GM18909 (cell line): ENCODE results near the gene POU6F1.
"Not testable (repeated sequence)": the region's sequence is repeated elsewhere in the genome, so short reads cannot be mapped to it uniquely, and the experiment has no call there.

Experiments used
- ATAC-seq: cut with Tn5 transposase; IDR thresholded peaks from one replicate; pipeline ENCODE4 v1.9.1; 2021; ENCODE audit warnings: mild to moderate bottlenecking; ENCODE audit not compliant: unreplicated experiment, poor library complexity

POU6F1 gene

DNA sequence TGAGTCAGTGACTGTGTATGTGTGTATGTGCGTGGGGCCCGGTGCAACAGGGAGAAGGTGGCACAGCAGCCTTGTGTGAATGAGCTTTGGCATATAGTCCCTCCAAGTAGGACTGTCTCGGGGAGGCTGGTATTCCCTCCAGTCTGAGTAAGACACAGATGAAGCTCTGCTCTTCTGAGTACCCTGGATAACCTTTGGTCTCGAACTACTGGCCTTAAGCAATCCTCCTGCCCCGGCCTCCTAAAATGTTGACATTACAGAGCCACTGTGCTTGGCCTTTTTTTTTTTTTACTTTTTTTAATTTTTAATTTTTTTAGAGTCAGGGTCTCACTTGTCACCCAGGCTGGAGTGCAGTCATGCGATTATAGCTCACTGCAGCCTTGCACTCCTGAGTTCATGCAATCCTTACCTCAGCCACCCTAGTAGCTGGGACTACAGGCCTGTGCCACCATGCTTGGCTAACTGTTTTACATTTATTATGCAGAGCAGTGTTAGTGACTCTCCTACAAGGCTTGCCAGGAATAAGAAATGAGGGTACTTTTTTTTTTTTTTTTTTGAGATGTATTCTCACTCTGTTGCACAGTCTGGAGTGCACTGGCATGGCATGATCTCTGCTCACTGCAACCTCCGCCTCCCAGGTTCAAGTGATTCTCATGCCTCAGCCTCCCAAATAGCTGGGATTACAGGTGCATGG, 11.4 kb upstream of the POU6F1 start:
- ATAC-seq = no peak

GRCh38 chr12:51227962-51228361, 10.1 kb upstream of the POU6F1 start:
- no peak for ATAC-seq

DNA sequence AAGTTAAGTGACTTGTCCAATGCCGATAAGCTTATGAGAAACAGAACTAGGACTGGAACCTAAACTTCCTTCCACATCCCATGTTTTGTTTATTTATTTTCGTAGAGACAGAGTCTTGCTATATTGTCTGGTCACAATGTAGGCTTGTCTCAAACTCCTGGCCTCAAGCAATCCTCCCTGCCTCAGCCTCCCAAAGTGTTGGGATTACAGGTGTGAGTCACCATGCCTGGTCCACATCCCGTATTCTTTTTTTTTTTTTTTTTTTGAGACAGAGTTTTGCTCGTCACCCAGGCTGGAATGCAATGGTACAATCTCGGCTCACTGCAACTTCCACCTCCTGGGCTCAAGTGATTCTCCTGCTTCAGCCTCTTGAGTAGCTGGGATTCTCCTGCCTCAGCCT, 9.2 kb upstream of the POU6F1 start:
- ATAC-seq = not testable (repeated sequence)

DNA sequence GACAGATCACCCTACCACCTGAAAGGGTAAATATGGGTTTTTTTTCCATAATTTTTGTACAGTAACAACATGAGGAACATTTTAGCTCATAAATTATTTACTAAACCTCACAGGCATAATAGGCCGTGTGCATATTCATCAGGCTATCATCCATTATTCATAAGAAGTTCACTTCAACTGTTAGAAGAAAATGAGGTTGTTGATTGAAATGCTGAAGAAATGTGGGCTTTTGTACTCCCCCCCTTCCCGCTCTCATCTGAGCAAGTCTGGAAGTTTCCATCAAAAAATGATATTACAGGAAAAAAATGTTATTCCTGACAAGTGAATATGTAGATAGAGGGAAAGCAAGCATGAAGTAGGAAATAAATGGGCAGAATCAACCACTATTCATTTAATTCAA, 7.9 kb upstream of the POU6F1 start:
- ATAC-seq = no peak

DNA sequence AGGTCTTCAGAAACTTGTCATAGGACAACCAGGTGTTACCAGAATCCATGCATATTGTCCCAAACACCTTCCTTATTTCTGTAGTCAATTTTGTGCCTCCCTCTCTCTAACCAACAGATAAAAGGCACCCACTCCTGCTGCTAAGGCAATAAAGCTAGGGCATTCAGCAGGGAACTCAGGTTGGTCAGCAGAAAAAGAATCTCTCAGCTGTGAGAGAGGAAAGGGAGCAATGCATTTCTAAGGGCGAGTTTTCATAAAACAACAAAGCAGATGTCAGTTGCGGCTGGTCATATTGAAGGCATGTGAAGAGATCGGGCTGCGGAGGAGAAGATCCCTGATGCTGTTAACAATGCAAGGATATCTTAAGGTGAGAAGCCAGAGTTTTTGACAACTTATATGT, 7.4 kb upstream of the POU6F1 start:
- no peak for ATAC-seq

DNA sequence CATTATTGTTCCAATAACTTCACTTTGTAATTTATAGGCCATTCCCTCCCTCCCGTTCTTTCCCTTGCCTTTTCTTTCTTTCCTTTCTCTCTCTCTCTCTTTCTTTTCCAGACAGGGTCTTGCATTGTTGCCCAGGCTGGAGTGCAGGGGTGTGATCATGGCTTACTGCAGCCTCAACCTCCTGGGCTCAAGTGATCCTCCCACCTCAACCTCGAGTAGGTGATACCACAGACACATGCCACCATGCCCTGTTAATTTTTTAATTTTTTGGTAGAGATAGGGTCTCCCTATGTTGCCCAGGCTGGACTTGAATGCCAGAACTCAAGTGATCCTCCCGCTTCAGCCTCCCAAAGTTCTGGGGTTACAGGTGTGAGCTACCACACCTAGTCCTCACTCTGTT, 6.8 kb upstream of the POU6F1 start:
- ATAC-seq = no peak

- ATAC-seq = no peak
Measured at GRCh38 chr12:51222461-51222860, 4.6 kb upstream of the POU6F1 start.

- ATAC-seq = not testable (repeated sequence)
Measured at GRCh38 chr12:51219857-51220256, 2.0 kb upstream of the POU6F1 start.

DNA sequence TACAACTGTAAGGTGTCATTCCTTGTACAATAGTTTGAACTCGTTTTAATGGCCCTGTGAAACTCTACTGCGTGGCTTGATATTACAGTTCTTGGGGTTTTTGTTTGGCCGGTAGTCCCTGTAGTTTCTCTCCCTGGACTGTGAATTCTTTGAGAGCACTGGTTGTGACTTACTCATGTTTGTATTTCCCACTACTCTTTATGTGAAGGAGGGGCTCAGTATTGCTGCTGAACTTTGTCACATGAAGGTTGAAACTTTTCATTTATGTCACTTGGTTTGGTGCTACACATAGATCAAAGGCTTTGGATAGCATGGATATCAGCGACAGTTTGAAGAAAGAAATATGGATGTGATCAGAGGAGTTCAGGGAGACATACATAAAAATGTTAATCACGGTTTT, 1.5 kb upstream of the POU6F1 start:
- no peak for ATAC-seq

GRCh38 chr12:51218607-51219161, 822 bp upstream of the POU6F1 start:
- ATAC-seq = no peak

DNA sequence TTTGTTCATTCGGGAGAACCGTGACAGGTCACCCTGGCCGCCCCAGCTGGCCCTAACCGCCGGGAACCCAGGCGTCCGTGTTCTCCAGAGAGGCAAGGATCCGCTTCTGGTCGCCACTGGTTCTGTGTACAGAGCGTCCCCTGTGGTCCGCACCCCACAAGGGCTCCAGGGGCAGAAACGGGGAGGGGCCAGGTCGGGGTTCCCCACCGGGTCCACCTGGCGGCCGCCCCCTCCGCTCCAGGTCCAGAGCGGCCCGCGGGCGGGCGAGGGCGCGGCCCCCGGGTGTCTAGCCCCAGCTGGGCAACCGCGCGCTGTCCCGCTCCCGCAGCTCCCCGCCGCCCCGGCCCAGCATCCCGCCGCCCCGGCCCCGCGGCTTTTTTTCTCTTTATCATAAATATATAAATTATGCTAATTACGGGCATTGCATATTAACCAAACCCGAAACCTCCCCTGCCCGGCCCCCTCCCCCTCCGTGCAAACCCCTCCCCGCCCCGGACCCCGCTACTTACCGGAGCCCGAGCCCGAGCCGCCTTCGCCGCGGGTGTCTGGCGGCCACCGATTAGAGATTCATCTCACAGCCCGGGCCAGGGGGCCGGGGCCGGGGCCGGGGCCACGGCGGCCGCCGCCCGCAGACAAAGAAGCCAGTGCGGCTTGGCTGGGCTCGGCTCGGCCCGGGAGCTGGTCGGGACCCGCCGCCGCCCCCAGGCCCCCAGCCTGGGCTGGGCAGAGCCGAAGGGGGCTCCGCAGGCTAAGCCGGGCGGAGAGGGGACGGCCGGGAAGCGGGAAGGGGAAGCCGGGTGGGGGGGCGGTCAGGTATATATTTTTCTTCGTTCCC, 512 bp downstream of the POU6F1 start:
- ATAC-seq = peak; percentile 54

DNA sequence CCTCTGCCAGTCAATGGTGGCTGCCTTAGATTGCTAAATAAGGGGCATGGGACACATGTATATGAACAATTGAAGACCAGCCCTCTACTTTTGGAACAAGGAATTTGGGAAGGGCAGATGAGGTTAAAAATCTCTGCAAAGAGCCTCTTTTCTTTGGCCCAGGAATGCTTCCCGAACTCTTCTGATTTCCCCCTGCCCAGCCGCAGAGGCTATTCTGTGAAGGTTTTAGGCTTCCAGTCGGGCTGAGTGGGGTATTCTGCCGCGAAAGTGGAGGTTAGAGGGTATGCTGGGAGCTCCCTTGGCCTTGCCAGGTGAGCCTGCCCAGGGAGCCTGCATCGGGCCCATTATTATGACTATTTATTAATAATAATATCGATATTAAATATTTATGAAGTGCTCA, 1.2 kb downstream of the POU6F1 start:
- ATAC-seq = no peak

- no peak for ATAC-seq
Measured at GRCh38 chr12:51214895-51215294, 3.0 kb downstream of the POU6F1 start.

GRCh38 chr12:51210690-51211395, 7.0 kb downstream of the POU6F1 start:
- no peak for ATAC-seq

GRCh38 chr12:51209259-51209658, 8.6 kb downstream of the POU6F1 start:
- ATAC-seq = no peak

DNA sequence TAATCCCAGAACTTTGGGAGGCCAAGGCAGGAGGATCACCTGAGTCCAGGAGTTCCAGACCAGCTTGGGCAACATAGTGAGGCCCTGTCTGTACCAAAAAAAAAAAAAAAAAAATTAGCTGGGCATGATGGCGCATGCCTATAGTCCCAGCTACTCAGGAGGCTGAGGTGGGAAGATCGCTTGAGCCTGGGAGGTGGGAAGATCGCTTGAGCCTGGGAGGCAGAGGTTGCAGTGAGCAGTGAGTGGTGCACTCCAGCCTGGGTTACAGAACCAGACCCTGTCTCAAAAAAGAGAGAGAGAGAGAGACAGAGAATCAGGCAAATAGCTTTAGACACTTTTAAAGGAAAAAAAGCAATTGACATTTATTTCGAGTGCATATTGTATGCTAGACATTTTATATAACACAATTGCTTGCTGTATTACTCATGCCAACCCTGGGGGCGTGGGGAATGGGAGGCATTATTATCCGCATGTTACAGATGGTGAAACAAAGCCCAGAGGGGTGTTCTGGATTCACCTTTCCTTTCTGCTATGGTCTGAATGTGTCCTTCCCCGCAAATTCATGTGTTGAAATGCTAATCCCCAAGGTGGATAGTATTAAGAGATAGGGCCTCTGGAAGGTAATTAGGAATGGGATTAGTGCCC, 9.7 kb downstream of the POU6F1 start:
- ATAC-seq = no peak

- no peak for ATAC-seq
Measured at GRCh38 chr12:51205350-51205749, 12.5 kb downstream of the POU6F1 start.

- no peak for ATAC-seq
Measured at GRCh38 chr12:51202718-51203117, 15.1 kb downstream of the POU6F1 start.

DNA sequence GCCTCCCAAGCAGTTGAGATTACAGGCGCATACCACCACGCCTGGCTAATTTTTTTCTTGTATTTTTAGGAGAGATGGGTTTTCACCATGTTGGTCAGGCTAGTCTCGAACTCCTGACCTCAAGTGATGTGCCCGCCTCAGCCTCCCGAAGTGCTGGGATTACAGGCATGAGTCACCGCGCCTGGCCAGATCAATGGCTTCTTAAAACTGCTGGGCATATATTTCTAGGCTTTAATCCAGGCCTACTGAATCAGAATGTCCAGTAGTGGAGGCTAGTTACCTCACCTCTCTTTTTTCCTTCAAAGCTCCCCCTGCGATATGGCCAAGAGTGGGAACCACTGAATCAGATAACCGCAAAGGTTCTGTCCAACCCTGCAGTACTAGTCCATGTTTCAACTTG, 17.1 kb downstream of the POU6F1 start:
- no peak for ATAC-seq

DNA sequence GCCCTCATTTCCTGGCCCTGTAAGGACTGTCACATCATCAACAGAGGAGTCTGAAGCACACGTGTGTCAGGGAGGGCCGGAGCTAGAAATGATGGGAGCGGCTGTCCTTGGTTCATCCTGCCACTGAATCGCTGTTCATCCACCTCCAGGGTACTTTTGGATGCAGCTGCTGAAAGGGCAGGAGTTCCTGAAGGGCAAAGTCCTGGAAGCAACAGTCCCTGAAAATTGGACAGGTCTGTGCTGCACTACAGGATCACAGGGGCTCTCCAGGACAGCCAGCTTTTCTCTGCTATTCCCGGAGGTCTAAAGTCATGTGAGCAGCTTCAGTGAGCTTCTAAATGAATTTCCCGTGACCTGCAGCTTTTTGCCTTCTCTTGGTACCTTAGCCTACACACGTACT, 17.7 kb downstream of the POU6F1 start:
- no peak for ATAC-seq
